Upper lobe of left lung (tissue), 6 donors: ENCODE results near the gene ZNF512B. TPM values are rescaled to one million over a fixed set of nuclear protein-coding genes. Genes with fewer than 3 reads are reported as not detected.

ENCODE experiments used
- ATAC-seq, 2 donors: fragments of 200-7000 bp; cut with Tn5 transposase; one replicate each; pipeline ENCODE4 v1.9.1; 2022; ENCODE audit warnings: mild to moderate bottlenecking in 2 of 2, moderate library complexity in 2 of 2; ENCODE audit not compliant: low FRiP score in 2 of 2
- DNase-seq, 2 donors: peaks; one replicate each; pipeline ENCODE4 v3.0.0-alpha.2; 2019 to 2020
- H3K27ac ChIP-seq, 4 donors: fragments of 200-600 bp; sonication (generic); one replicate each; pipeline ENCODE4 v1.5.1; 2016 to 2019
- H3K27me3 ChIP-seq, 4 donors: fragments of 200-600 bp; sonication (generic); one replicate each; pipeline ENCODE4 v1.5.1; 2017 to 2019
- H3K36me3 ChIP-seq, 4 donors: fragments of 200-600 bp; sonication (generic); one replicate each; pipeline ENCODE4 v1.5.1; 2016 to 2019
- H3K4me1 ChIP-seq, 4 donors: fragments of 200-600 bp; sonication (generic); one replicate each; pipeline ENCODE4 v1.5.1; 2018 to 2019
- H3K4me3 ChIP-seq, 4 donors: fragments of 200-600 bp; sonication (generic); one replicate each; pipeline ENCODE4 v1.5.1; 2017 to 2019; ENCODE audit warnings: mild to moderate bottlenecking in 2 of 4, moderate library complexity in 1 of 4
- H3K9me3 ChIP-seq, 4 donors: fragments of 200-600 bp; sonication (generic); one replicate each; pipeline ENCODE4 v1.5.1; 2018 to 2019
- EP300 ChIP-seq, 4 donors: sonication (generic); formaldehyde crosslinking; IDR thresholded peaks; one replicate each; pipeline ENCODE4 v1.5.1; 2017; ENCODE audit warnings: antibody characterized with exemption in 4 of 4, control low read depth in 2 of 4
- POLR2A ChIP-seq, 4 donors: fragments of 450-650 bp; IDR thresholded peaks; one replicate each; pipeline ENCODE4 v1.5.1; 2016 to 2017; ENCODE audit warnings: antibody characterized with exemption in 4 of 4, mild to moderate bottlenecking in 2 of 4
- POLR2AphosphoS5 ChIP-seq, 2 donors: sonication (generic); formaldehyde crosslinking; IDR thresholded peaks; one replicate each; pipeline ENCODE4 v1.5.1; 2017; ENCODE audit warnings: antibody characterized with exemption in 2 of 2
- WGBS, 2 donors: methylation state at CpG; one replicate each; pipeline ENCODE4 v1.1.5; 2017 to 2018; 5-methylcytosine and 5-hydroxymethylcytosine counted together
- total RNA-seq, 6 donors: library from RNA; depleted of rRNA in 4 of 6; stranded (reverse); fragments of >200 nt in 4 of 6; gene quantifications; one replicate each; pipeline versions ENCODE4 v1.1.0 to v1.2.1, GENCODE V29; 2016 to 2021
- TF ChIP-seq, protein P1 (sequence below), 6 experiments: fragments of 450-650 bp in 4 of 6; fragments of 200-600 bp in 2 of 6; sonication (generic) in 2 of 6; IDR thresholded peaks; one replicate each; pipeline ENCODE4 v1.5.1; 2016 to 2019; ENCODE audit warnings: antibody characterized with exemption in 6 of 6
- donor health status: DM: no; HTN: no; CAD: no; lungs with moderate emphysema.
- donor health status: DM: no; HTN: yes; CAD: no; lungs with severe emphysema.

Gene ZNF512B
- total RNA-seq, 6 donors from 2014 or later: 10.8 to 22.0 (median 16.3) TPM

DNA sequence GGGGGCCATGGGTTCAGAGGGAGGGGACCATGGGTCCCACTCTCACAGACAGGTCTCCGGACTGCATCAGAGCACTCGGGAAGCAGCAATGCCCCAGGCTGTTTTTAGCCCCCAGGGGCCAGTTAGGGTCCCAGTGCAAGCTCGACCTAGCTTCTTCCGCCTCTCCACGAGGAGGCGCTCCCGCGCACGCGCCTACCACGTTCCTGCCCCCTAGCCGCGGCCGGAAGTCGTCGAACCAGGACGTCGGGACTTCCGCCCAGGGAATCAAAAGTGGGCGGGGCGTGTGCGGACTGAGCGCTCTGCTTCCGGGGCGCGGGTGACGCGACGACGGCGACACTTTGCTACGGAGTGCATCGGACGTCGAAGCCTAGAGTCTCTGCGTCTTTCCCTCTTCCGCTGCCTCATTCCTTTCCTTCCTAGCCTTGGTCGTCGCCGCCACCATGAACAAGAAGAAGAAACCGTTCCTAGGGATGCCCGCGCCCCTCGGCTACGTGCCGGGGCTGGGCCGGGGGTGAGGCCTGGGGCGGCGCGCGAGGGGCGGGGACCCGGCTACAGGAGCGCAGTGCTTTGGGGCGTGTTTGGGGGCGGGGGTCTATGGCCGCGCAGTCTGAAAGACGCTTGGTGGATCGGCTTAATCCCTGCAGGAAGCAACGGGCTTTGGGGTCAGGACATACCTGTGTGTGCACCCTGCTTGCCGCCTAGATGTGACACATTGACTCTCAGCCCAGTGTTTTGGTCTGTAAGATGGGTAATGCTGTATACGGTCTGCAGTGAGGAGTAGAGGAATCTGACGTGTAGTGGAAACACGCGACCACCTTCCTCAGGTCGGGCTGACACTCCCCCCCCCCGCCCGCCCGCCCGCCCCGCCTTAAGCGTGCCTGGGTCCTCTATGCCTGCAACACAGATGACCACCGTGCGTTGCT, 11.3 kb upstream of the ZNF512B start, which contains the start of gene PRPF6:
Gene PRPF6 (plus strand): TSS at position 327 of the 923 bp plus-strand sequence. CDS start 114 bp downstream, at position 441.
- WGBS, 2 donors: 1 to 2% methylated on average over 32 to 53 of the region's 75 CpGs
- Histone ChIP-seq H3K4me1 (peaks cover 30 to 46% (median 40%) of the 10 kb centered on the region in 4 donors), H3K36me3 (peaks cover 11 to 32% (median 23%) of the 10 kb centered on the region in 4 donors), H3K9me3 (no peaks in the 10 kb centered on the region), H3K4me3 (peak within 1 kb of the TSS; percentile 89 to 97 (median 94)), H3K27me3 (no peaks in the 10 kb centered on the region), H3K27ac (peak within 1 kb of the TSS; percentile 84 to 90 (median 86))
- TF ChIP-seq POLR2A (IDR thresholded peaks at IDR 0.05) (peak in 3 of 4 donors; percentile 44 to 85 (median 67)), POLR2AphosphoS5 (IDR thresholded peaks at IDR 0.05) (peak; percentile 89 to 95), EP300 (IDR thresholded peaks at IDR 0.05) (peak in 1 of 4 donors; percentile 39)
- TF ChIP-seq, protein P1, sequence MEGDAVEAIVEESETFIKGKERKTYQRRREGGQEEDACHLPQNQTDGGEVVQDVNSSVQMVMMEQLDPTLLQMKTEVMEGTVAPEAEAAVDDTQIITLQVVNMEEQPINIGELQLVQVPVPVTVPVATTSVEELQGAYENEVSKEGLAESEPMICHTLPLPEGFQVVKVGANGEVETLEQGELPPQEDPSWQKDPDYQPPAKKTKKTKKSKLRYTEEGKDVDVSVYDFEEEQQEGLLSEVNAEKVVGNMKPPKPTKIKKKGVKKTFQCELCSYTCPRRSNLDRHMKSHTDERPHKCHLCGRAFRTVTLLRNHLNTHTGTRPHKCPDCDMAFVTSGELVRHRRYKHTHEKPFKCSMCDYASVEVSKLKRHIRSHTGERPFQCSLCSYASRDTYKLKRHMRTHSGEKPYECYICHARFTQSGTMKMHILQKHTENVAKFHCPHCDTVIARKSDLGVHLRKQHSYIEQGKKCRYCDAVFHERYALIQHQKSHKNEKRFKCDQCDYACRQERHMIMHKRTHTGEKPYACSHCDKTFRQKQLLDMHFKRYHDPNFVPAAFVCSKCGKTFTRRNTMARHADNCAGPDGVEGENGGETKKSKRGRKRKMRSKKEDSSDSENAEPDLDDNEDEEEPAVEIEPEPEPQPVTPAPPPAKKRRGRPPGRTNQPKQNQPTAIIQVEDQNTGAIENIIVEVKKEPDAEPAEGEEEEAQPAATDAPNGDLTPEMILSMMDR (IDR thresholded peaks at IDR 0.05): peak; percentile 62 to 94 (median 86)
- peak; percentile 95 to 96 for ATAC-seq
- peak; percentile 95 to 98 for DNase-seq

DNA sequence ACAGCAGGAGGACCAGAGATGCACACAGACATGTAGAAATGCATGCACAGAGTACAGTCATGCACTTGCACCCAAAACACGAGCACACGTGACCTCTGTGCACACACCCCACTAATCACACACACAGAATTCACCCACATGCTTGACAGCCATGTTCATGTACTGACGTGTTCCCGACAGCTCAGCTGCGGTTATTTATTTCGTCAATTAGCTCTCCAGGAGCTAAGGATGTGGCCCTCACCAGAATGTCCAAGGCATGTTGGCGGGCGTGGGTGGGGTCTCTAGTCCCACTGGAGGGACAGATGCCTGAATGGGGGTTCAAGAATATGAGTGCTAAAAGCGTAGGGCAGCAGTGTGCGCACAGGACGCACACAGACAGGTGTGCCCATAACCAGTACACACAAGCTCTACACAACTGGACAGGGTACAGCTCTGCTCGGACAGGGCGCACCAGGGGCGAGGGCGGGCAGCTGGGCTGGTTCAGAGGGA, 10.6 kb upstream of the ZNF512B start:
- Histone ChIP-seq H3K36me3 (peaks cover 10 to 25% (median 16%) of the 10 kb centered on the region in 4 donors), H3K27ac (peak overlapping the region; percentile 84 to 90 (median 86)), H3K4me1 (peaks cover 30 to 46% (median 40%) of the 10 kb centered on the region in 4 donors), H3K4me3 (peak overlapping the region in 3 of 4 donors; percentile 89 to 96 (median 92)), H3K9me3 (no peaks in the 10 kb centered on the region), H3K27me3 (no peaks in the 10 kb centered on the region)
- TF ChIP-seq EP300 (IDR thresholded peaks at IDR 0.05) (no peak), POLR2AphosphoS5 (IDR thresholded peaks at IDR 0.05) (no peak), POLR2A (IDR thresholded peaks at IDR 0.05) (no peak)
- TF ChIP-seq, protein P1 (IDR thresholded peaks at IDR 0.05): no peak
- ATAC-seq: peak; percentile 11 to 38
- 59 to 68% methylated on average over 11 to 15 of the region's 15 CpGs for WGBS, 2 donors
- DNase-seq: no peak

DNA sequence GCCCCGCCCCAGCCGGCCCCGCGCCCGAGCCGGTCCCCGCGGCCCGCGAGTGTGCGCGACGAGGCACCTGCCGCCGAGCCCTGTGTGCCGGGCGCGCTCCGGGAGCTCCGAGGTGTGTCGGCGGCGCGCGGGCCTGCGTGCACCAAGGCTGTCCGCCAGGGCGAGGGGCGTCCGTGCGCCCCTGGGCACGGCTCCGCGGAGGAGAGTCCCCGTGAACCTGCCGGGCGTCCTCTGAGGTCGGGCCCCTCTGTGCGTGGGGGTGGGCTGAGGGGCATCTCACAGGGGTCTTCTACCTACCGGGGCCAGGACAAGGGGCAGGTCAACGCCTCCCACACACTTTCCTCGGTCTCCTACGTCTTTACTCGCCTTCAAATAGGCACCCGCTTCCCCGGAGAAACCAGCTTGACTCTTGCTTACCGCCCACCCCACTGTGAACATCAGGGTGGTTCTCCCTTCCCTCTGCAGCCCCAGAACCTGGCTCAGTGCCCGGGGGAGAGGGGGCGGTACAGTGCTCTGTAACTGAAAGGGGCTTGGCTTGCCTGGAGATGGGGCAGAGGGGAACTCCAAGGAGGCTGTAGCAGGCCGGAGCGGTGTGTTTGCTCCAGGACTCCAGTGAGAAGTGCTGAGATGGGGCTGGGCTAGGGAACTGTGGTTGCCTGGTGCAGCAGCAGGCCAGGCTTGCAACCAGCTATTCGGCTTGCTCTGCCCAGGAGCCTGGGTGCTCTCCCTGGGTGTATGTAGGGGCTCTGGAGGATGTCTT, 10.0 kb upstream of the ZNF512B start, which contains the start of gene SAMD10:
Gene SAMD10 (minus strand): TSS at position 86 of the 760 bp plus-strand sequence. CDS start 175 bp downstream, outside the sequence.
- Histone ChIP-seq H3K36me3 (peaks cover 4 to 19% (median 10%) of the 10 kb centered on the region in 4 donors), H3K27me3 (no peaks in the 10 kb centered on the region), H3K27ac (peak within 1 kb of the TSS; percentile 84 to 90 (median 86)), H3K4me3 (peak within 1 kb of the TSS; percentile 55 to 96 (median 90)), H3K4me1 (peaks cover 30 to 46% (median 40%) of the 10 kb centered on the region in 4 donors), H3K9me3 (no peaks in the 10 kb centered on the region)
- DNase-seq (peak; percentile 50 to 92), ATAC-seq (peak; percentile 2 to 3)
- 2 to 3% methylated on average over 10 to 30 of the region's 52 CpGs for WGBS, 2 donors
- TF ChIP-seq POLR2A (IDR thresholded peaks at IDR 0.05) (no peak), EP300 (IDR thresholded peaks at IDR 0.05) (no peak), POLR2AphosphoS5 (IDR thresholded peaks at IDR 0.05) (peak in 1 of 2 donors; percentile 6)
- TF ChIP-seq, protein P1 (IDR thresholded peaks at IDR 0.05): peak in 4 of 6 experiments; percentile 53 to 71 (median 62)

DNA sequence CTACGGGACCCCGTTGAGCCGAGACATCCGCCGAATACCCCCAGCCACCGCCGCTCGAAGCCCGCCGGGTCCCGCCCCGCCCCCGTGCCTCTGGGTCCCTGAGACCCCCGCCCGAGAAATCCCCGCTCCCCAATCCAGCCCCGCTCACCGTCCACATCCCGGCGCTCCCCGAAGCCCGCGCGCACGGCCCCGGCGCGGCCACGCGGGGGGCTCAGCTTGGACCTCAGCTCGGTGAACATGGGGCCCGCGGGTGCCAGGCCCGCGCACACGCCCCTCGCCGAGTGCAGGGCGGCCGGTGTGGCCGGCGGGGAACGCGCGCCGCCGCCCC, 9.5 kb upstream of the ZNF512B start:
- DNase-seq: no peak
- ATAC-seq: no peak
- Histone ChIP-seq H3K27me3 (no peaks in the 10 kb centered on the region), H3K4me3 (peak overlapping the region; percentile 55 to 96 (median 68)), H3K27ac (peak overlapping the region; percentile 74 to 90 (median 82)), H3K36me3 (peaks cover 0 to 13% (median 5%) of the 10 kb centered on the region in 4 donors), H3K4me1 (peaks cover 31 to 51% (median 41%) of the 10 kb centered on the region in 4 donors), H3K9me3 (no peaks in the 10 kb centered on the region)
- no peak for TF ChIP-seq POLR2AphosphoS5 (IDR thresholded peaks at IDR 0.05)
- TF ChIP-seq POLR2A (IDR thresholded peaks at IDR 0.05): no peak
- TF ChIP-seq EP300 (IDR thresholded peaks at IDR 0.05): no peak
- WGBS, 2 donors: no CpG with 5 or more reads among the region's 47 CpGs
